SU-DHL-6 (cell line): ENCODE measurements around the gene PHF21B.

Experiments
- H2AFZ ChIP-seq: fragments of 200-600 bp; sonication (generic); 2 replicates; pipeline ENCODE4 v1.6.1; 2014; ENCODE audit warnings: low read depth, mild to moderate bottlenecking, moderate library complexity, mixed read lengths, antibody characterized with exemption, low read length; ENCODE audit not compliant: severe bottlenecking
- H3F3A ChIP-seq: fragments of 200-600 bp; shearing (Covaris generic); 2 replicates; pipeline ENCODE4 v1.6.0; 2016; ENCODE audit warnings: antibody characterized with exemption, mild to moderate bottlenecking; ENCODE audit not compliant: insufficient read depth
- H3K27ac ChIP-seq: fragments of 200-600 bp; sonication (generic); 2 replicates; pipeline ENCODE4 v1.5.1; 2016; ENCODE audit warnings: low read depth, mild to moderate bottlenecking, low read length, moderate library complexity, mixed read lengths
- H3K27me3 ChIP-seq: fragments of 200-600 bp; sonication (generic), shearing (Covaris generic); 2 replicates; pipeline ENCODE4 v1.6.0; 2014; ENCODE audit warnings: mild to moderate bottlenecking, low read length
- H3K36me3 ChIP-seq: fragments of 200-600 bp; sonication (generic); 2 replicates; pipeline ENCODE4 v1.6.1; 2014; ENCODE audit warnings: mild to moderate bottlenecking, low read length, mixed read lengths
- H3K4me2 ChIP-seq: fragments of 300-600, 200-600 bp; shearing (Covaris generic), sonication (generic); 2 replicates; pipeline ENCODE4 v1.6.0; 2014; ENCODE audit warnings: low read length, low read depth, mild to moderate bottlenecking; ENCODE audit not compliant: poor library complexity, severe bottlenecking
- H3K4me3 ChIP-seq: fragments of 200-600 bp; sonication (generic); 2 replicates; pipeline ENCODE4 v1.5.1; 2014; ENCODE audit warnings: antibody characterized with exemption, low read length, mild to moderate bottlenecking, mixed read lengths; ENCODE audit not compliant: insufficient read depth, poor library complexity, severe bottlenecking
- H3K79me2 ChIP-seq: fragments of 200-600 bp; sonication (generic); 2 replicates; pipeline ENCODE4 v1.6.1; 2014; ENCODE audit warnings: mild to moderate bottlenecking, low read length, moderate library complexity; ENCODE audit not compliant: insufficient read depth
- H3K9ac ChIP-seq: fragments of 200-600 bp; sonication (generic); 2 replicates; pipeline ENCODE4 v1.7.0; 2014; ENCODE audit warnings: mild to moderate bottlenecking, low read length
- H3K9me2 ChIP-seq: fragments of 200-600 bp; sonication (generic); replicated peaks from 2 replicates; pipeline ENCODE4 v1.6.1; 2014; ENCODE audit warnings: low read length; ENCODE audit not compliant: insufficient read depth
- H3K9me3 ChIP-seq: fragments of 200-600 bp; sonication (generic); 2 replicates; pipeline ENCODE4 v1.6.1; 2014; ENCODE audit warnings: low read length, mixed read lengths; ENCODE audit not compliant: insufficient read depth
- H4K20me1 ChIP-seq: fragments of 200-600 bp; sonication (generic); 2 replicates; pipeline ENCODE4 v1.6.1; 2014; ENCODE audit warnings: low read depth, mild to moderate bottlenecking, antibody characterized with exemption, low read length, moderate library complexity, mixed read lengths
- CTCF ChIP-seq: fragments of 200-600 bp; sonication (generic); IDR thresholded peaks from one replicate; pipeline ENCODE4 v1.5.1; 2017; ENCODE audit warnings: antibody characterized with exemption, mild to moderate bottlenecking, low read length, moderate library complexity; ENCODE audit not compliant: insufficient read depth, poor library complexity, severe bottlenecking
- EZH2phosphoT487 ChIP-seq: fragments of 200-600 bp; sonication (generic), shearing (Covaris generic); conservative IDR thresholded peaks from 2 replicates; pipeline ENCODE4 v1.6.1; 2018; ENCODE audit warnings: mild to moderate bottlenecking, antibody characterized with exemption, low read length, moderate library complexity, mixed read lengths

The PHF21B gene

GRCh38 chr22:44839721-44840120 lies 170.1 kb downstream of the PHF21B start:
- H3K4me2 ChIP-seq, result no peak overlapping the region
- no peaks in the 10 kb centered on the region for H3F3A ChIP-seq
- H4K20me1 ChIP-seq, result no peaks in the 10 kb centered on the region
- TF ChIP-seq EZH2phosphoT487 (no peak), CTCF (no peak)
- H3K4me3 ChIP-seq, result no peak overlapping the region
- H2AFZ ChIP-seq, result no peak overlapping the region
- H3K79me2 ChIP-seq, result no peaks in the 10 kb centered on the region
- H3K9me3 ChIP-seq, result no peaks in the 10 kb centered on the region
- no peaks in the 10 kb centered on the region for H3K9me2 ChIP-seq
- no peak overlapping the region for H3K9ac ChIP-seq
- no peaks in the 10 kb centered on the region for H3K36me3 ChIP-seq
- no peaks in the 10 kb centered on the region for H3K27me3 ChIP-seq
- no peak overlapping the region for H3K27ac ChIP-seq

GRCh38 chr22:44839061-44839460 lies 170.7 kb downstream of the PHF21B start:
- Histone ChIP-seq H3K9ac (no peak overlapping the region), H3K4me2 (no peak overlapping the region), H3K9me2 (no peaks in the 10 kb centered on the region), H3K27me3 (no peaks in the 10 kb centered on the region), H3K79me2 (no peaks in the 10 kb centered on the region), H3K36me3 (no peaks in the 10 kb centered on the region), H3K4me3 (no peak overlapping the region), H3K27ac (no peak overlapping the region), H3K9me3 (no peaks in the 10 kb centered on the region), H4K20me1 (no peaks in the 10 kb centered on the region), H2AFZ (no peak overlapping the region), H3F3A (no peaks in the 10 kb centered on the region)
- no peak for TF ChIP-seq EZH2phosphoT487
- TF ChIP-seq CTCF, result no peak

- H3K9me3 ChIP-seq, result no peaks in the 10 kb centered on the region
These were observed 171.3 kb downstream of the PHF21B start for GRCh38 chr22:44838316-44839016.

More at GRCh38 chr22:44838316-44839016, 171.3 kb downstream of the PHF21B start:
- no peak overlapping the region for H2AFZ ChIP-seq
- no peaks in the 10 kb centered on the region for H4K20me1 ChIP-seq
- H3K4me3 ChIP-seq, result no peak overlapping the region
- no peaks in the 10 kb centered on the region for H3K79me2 ChIP-seq
- H3K27ac ChIP-seq, result no peak overlapping the region
- H3K4me2 ChIP-seq, result no peak overlapping the region
- no peaks in the 10 kb centered on the region for H3K9me2 ChIP-seq
- no peaks in the 10 kb centered on the region for H3F3A ChIP-seq
- no peaks in the 10 kb centered on the region for H3K36me3 ChIP-seq
- TF ChIP-seq EZH2phosphoT487, result no peak
- TF ChIP-seq CTCF, result no peak
- no peaks in the 10 kb centered on the region for H3K27me3 ChIP-seq
- no peak overlapping the region for H3K9ac ChIP-seq
